ENCODE results near the gene LUZP1.

The LUZP1 gene

GRCh38 chr1:23168445-23169194, at the start of gene LUZP1:
TSS of gene LUZP1 (minus strand) at chr1:23168856.
- H3K27ac ChIP-seq = peak within 1 kb of the TSS; percentile 95
- peak; percentile 85 for DNase-seq (ENCODE audit: low spot score)
- POLR2A ChIA-PET (ENCODE audit: low non-redundant PET) = interaction anchor here (0.8 kb wide), 1 partner anchor 13 kb away, joined by 3 read pairs; no protein-coding TSS in a partner anchor
- TF ChIP-seq CTCF (conservative IDR thresholded peaks at IDR 0.05; ENCODE audit: low read depth) = no peak
- CTCF ChIA-PET = interaction anchor here (1.5 kb wide), 1 partner anchor 16 kb away, joined by 6 read pairs; no protein-coding TSS in a partner anchor

GRCh38 chr1:23217421-23218115, 48.9 kb upstream of the LUZP1 start, which contains the start of gene HTR1D:
TSS of gene HTR1D (minus strand) at chr1:23217502. CDS start at chr1:23194219, 23,283 bp downstream.
- CTCF ChIA-PET = interaction anchor here (0.6 to 0.8 kb wide), 4 partner anchors 9 to 32 kb away, joined by 3 to 4 read pairs (median 3); no protein-coding TSS in a partner anchor
- no peak for DNase-seq (ENCODE audit: low spot score)
- no peak for TF ChIP-seq CTCF (conservative IDR thresholded peaks at IDR 0.05; ENCODE audit: low read depth)
- POLR2A ChIA-PET (ENCODE audit: low non-redundant PET) = interaction anchor here (0.6 to 0.7 kb wide), 2 partner anchors 28 to 117 kb away, joined by 3 read pairs; no protein-coding TSS in a partner anchor
- H3K27ac ChIP-seq = no peak within 1 kb of the TSS

- peak; percentile 82 for TF ChIP-seq CTCF (conservative IDR thresholded peaks at IDR 0.05; ENCODE audit: low read depth)
- POLR2A ChIA-PET (ENCODE audit: low non-redundant PET) = interaction anchor here (0.6 to 0.7 kb wide), 2 partner anchors 27 to 116 kb away, joined by 3 read pairs; no protein-coding TSS in a partner anchor
- DNase-seq (ENCODE audit: low spot score) = no peak
- CTCF ChIA-PET = interaction anchor here (0.6 to 0.8 kb wide), 5 partner anchors 10 to 121 kb away, joined by 3 to 4 read pairs (median 3); no protein-coding TSS in a partner anchor
- H3K27ac ChIP-seq = no peak overlapping the region
Observed at GRCh38 chr1:23216771-23217420, 48.2 kb upstream of the LUZP1 start.

- no peak for DNase-seq (ENCODE audit: low spot score)
- ChIA-PET POLR2A (ENCODE audit: low non-redundant PET) (no interaction called here), CTCF (interaction anchor here (0.6 to 1.2 kb wide), 4 partner anchors 12 to 484 kb away, joined by 3 to 8 read pairs (median 3); no protein-coding TSS in a partner anchor)
- TF ChIP-seq CTCF (conservative IDR thresholded peaks at IDR 0.05; ENCODE audit: low read depth) = no peak
- H3K27ac ChIP-seq = no peak overlapping the region
Observed at GRCh38 chr1:23215751-23216449, 47.2 kb upstream of the LUZP1 start.

GRCh38 chr1:23215291-23215690, 46.6 kb upstream of the LUZP1 start:
- no peak for TF ChIP-seq CTCF (conservative IDR thresholded peaks at IDR 0.05; ENCODE audit: low read depth)
- POLR2A ChIA-PET (ENCODE audit: low non-redundant PET) = no interaction called here
- no peak for DNase-seq (ENCODE audit: low spot score)
- CTCF ChIA-PET = interaction anchor here (1.2 kb wide), 1 partner anchor 12 kb away, joined by 8 read pairs; no protein-coding TSS in a partner anchor
- no peak overlapping the region for H3K27ac ChIP-seq
